Colonic mucosa (tissue), 4 donors: ENCODE measurements around the gene MAD1L1. TPM values are rescaled to one million over a fixed set of nuclear protein-coding genes. Genes with fewer than 3 reads are reported as not detected.

Experiments used
- DNase-seq: peaks from one replicate; pipeline ENCODE4 v3.0.0-alpha.2; 2020
- H3K27ac ChIP-seq: fragments of 200-600 bp; one replicate; pipeline ENCODE4 v1.8.0; 2021
- H3K27me3 ChIP-seq: fragments of 200-600 bp; one replicate; pipeline ENCODE4 v1.8.0; 2021
- H3K36me3 ChIP-seq: fragments of 200-600 bp; one replicate; pipeline ENCODE4 v1.8.0; 2021
- H3K4me1 ChIP-seq: fragments of 200-600 bp; one replicate; pipeline ENCODE4 v1.8.0; 2021; ENCODE audit warnings: mild to moderate bottlenecking
- H3K4me3 ChIP-seq: fragments of 200-600 bp; one replicate; pipeline ENCODE4 v1.8.0; 2021
- H3K9ac ChIP-seq, 2 donors: one replicate each; pipeline ENCODE4 v1.7.0; 2013; ENCODE audit warnings: control low read depth in 2 of 2, low read depth in 2 of 2, low read length in 2 of 2
- H3K9me3 ChIP-seq: fragments of 200-600 bp; one replicate; pipeline ENCODE4 v1.8.0; 2021
- CTCF ChIP-seq: fragments of 200-600 bp; IDR thresholded peaks from one replicate; pipeline ENCODE4 v1.8.0; 2022; ENCODE audit warnings: antibody characterized with exemption, mild to moderate bottlenecking
- intact Hi-C: fragments of 100-400 bp; cut with DNase I; formaldehyde crosslinking; loops from one replicate; pipeline ENCODE4 v1.14.1; 2022
- total RNA-seq, 2 donors: library from RNA; stranded (reverse); fragmentation: NEBNext Ultra II Directional in 1 of 2; extraction: Animal tissue kit (Norgen Biotek cat#: 25700) in 1 of 2; gene quantifications; one replicate each; pipeline ENCODE4 v1.2.1, GENCODE V29; 2021
- donor health status: healthy.
- donor health status: DM: no; HTN: no; CAD: no.
- donor health status: DM: no; HTN: no; CAD: no.

The MAD1L1 gene
- total RNA-seq, 2 donors from 2014 or later, result 18.2 to 47.0 TPM

GRCh38 chr7:1868516-1869165 is 364.1 kb downstream of the MAD1L1 start:
- intact Hi-C loops, result no loop called here
- Histone ChIP-seq H3K9ac (no peak overlapping the region), H3K9me3 (no peaks in the 10 kb centered on the region), H3K36me3 (no peaks in the 10 kb centered on the region), H3K27me3 (no peaks in the 10 kb centered on the region), H3K4me3 (no peak overlapping the region), H3K27ac (no peak overlapping the region), H3K4me1 (no peaks in the 10 kb centered on the region)
- no peak for DNase-seq
- no peak for TF ChIP-seq CTCF

- Histone ChIP-seq H3K36me3 (no peaks in the 10 kb centered on the region), H3K4me1 (no peaks in the 10 kb centered on the region), H3K27me3 (no peaks in the 10 kb centered on the region), H3K4me3 (no peak overlapping the region), H3K9me3 (no peaks in the 10 kb centered on the region), H3K9ac (no peak overlapping the region), H3K27ac (no peak overlapping the region)
- no peak for DNase-seq
- TF ChIP-seq CTCF, result no peak
- intact Hi-C loops, result no loop called here
Measured at GRCh38 chr7:1867370-1868260, 365.1 kb downstream of the MAD1L1 start.

GRCh38 chr7:1866601-1867000 is 366.1 kb downstream of the MAD1L1 start:
- Histone ChIP-seq H3K27ac (no peak overlapping the region), H3K4me3 (no peak overlapping the region), H3K9me3 (no peaks in the 10 kb centered on the region), H3K27me3 (no peaks in the 10 kb centered on the region), H3K9ac (no peak overlapping the region), H3K4me1 (no peaks in the 10 kb centered on the region), H3K36me3 (no peaks in the 10 kb centered on the region)
- DNase-seq, result no peak
- TF ChIP-seq CTCF, result no peak
- intact Hi-C loops, result no loop called here

- H3K9me3 ChIP-seq, result no peaks in the 10 kb centered on the region
- DNase-seq, result no peak
- no peaks in the 10 kb centered on the region for H3K36me3 ChIP-seq
- no peak overlapping the region for H3K27ac ChIP-seq
- H3K27me3 ChIP-seq, result no peaks in the 10 kb centered on the region
- no peak overlapping the region for H3K4me3 ChIP-seq
- no peak overlapping the region for H3K9ac ChIP-seq
- no peaks in the 10 kb centered on the region for H3K4me1 ChIP-seq
- TF ChIP-seq CTCF, result no peak
- intact Hi-C loops, result no loop called here
Measured at GRCh38 chr7:1865571-1866255, 367.0 kb downstream of the MAD1L1 start.

GRCh38 chr7:1865000-1865555 is 367.7 kb downstream of the MAD1L1 start:
- no peak overlapping the region for H3K4me3 ChIP-seq
- H3K27ac ChIP-seq, result no peak overlapping the region
- no peak for DNase-seq
- no peaks in the 10 kb centered on the region for H3K9me3 ChIP-seq
- no peak for TF ChIP-seq CTCF
- no peaks in the 10 kb centered on the region for H3K27me3 ChIP-seq
- no peaks in the 10 kb centered on the region for H3K4me1 ChIP-seq
- intact Hi-C loops, result no loop called here
- H3K36me3 ChIP-seq, result no peaks in the 10 kb centered on the region
- H3K9ac ChIP-seq, result no peak overlapping the region
